K562 (cell line): ENCODE results near the gene INTS1. TPM values are rescaled to one million over a fixed set of nuclear protein-coding genes. Genes with fewer than 3 reads are reported as not detected.
A peak's percentile ranks its signal among the peaks of the same experiment; 100 is the strongest.

Experiments used
- CBFB ChIP-seq: sonication (generic); formaldehyde crosslinking; IDR thresholded peaks from 2 replicates; pipeline ENCODE4 v1.4.0; 2020; ENCODE audit warnings: mild to moderate bottlenecking, missing genetic modification reagents
- CHD4 ChIP-seq: fragments of 200-600 bp; sonication (generic); IDR thresholded peaks from 3 replicates; pipeline ENCODE4 v1.6.1; 2012; ENCODE audit warnings: low read depth, mild to moderate bottlenecking, mixed read lengths, low read length, inconsistent platforms; ENCODE audit not compliant: insufficient read depth, insufficient replicate concordance, poor library complexity, severe bottlenecking
- CREB1 ChIP-seq, 2 experiments: sonication (generic) in 1 of 2; formaldehyde crosslinking in 1 of 2; IDR thresholded peaks; 2 replicates each; pipeline versions ENCODE4 v1.6.1 to v1.8.0; 2012 to 2022; ENCODE audit warnings: inconsistent platforms in 1 of 2, mild to moderate bottlenecking in 1 of 2, missing genetic modification reagents in 1 of 2, moderate library complexity in 1 of 2
- DIDO1 ChIP-seq: fragments of 450-650 bp; IDR thresholded peaks from 2 replicates; pipeline ENCODE4 v1.6.1; 2016; ENCODE audit warnings: low read depth, missing biosample characterization, missing genetic modification characterization
- ETS2 ChIP-seq: IDR thresholded peaks from 2 replicates; pipeline ENCODE4 v1.6.1; 2016; ENCODE audit warnings: borderline replicate concordance, missing genetic modification characterization, mild to moderate bottlenecking, moderate library complexity, missing compliant biosample characterization; ENCODE audit not compliant: poor library complexity, severe bottlenecking
- FOXA3 ChIP-seq, 2 experiments: fragments of 450-650 bp in 1 of 2; sonication (generic) in 1 of 2; formaldehyde crosslinking; IDR thresholded peaks in 1 of 2; conservative IDR thresholded peaks in 1 of 2; 2 replicates each; pipeline versions ENCODE4 v1.4.0 to v1.8.0; 2020 to 2022; ENCODE audit warnings: mild to moderate bottlenecking in 2 of 2, missing genetic modification reagents in 1 of 2
- FOXJ3 ChIP-seq: sonication (generic); formaldehyde crosslinking; IDR thresholded peaks from 2 replicates; pipeline ENCODE4 v1.4.0; 2020; ENCODE audit warnings: mild to moderate bottlenecking, missing genetic modification reagents
- GABPB1 ChIP-seq: sonication (generic); formaldehyde crosslinking; IDR thresholded peaks from 2 replicates; pipeline ENCODE4 v1.8.0; 2022; ENCODE audit warnings: mild to moderate bottlenecking, missing genetic modification reagents
- MCM3 ChIP-seq: fragments of 450-650 bp; IDR thresholded peaks from 2 replicates; pipeline ENCODE4 v1.6.1; 2016
- NFIX ChIP-seq: fragments of 250-450 bp; sonication (Bioruptor Pico); IDR thresholded peaks from 2 replicates; pipeline ENCODE4 v1.4.0; 2020; ENCODE audit warnings: low read depth, mild to moderate bottlenecking, moderate library complexity
- NONO ChIP-seq, 2 experiments: fragments of 200-400 bp in 1 of 2; fragments of 450-650 bp in 1 of 2; formaldehyde crosslinking in 1 of 2; IDR thresholded peaks; 2 replicates each; pipeline ENCODE4 v1.6.1; 2017; ENCODE audit warnings: low read depth in 2 of 2, mild to moderate bottlenecking in 2 of 2, moderate library complexity in 2 of 2, low read length in 1 of 2
- NR0B1 ChIP-seq: fragments of 450-650 bp; IDR thresholded peaks from one replicate; pipeline ENCODE4 v1.6.1; 2018; ENCODE audit warnings: mild to moderate bottlenecking, moderate library complexity; ENCODE audit not compliant: partially characterized antibody
- RBBP5 ChIP-seq: fragments of 200-600 bp; sonication (generic); IDR thresholded peaks from 2 replicates; pipeline ENCODE4 v1.6.1; 2012; ENCODE audit warnings: borderline replicate concordance, mild to moderate bottlenecking, low read length, control low read depth, inconsistent platforms; ENCODE audit not compliant: insufficient read depth, poor library complexity, severe bottlenecking
- RNF219 ChIP-seq: fragments of 250-450 bp; sonication (Bioruptor Pico); IDR thresholded peaks from 2 replicates; pipeline ENCODE4 v1.5.0; 2022; ENCODE audit warnings: mild to moderate bottlenecking
- STAG1 ChIP-seq: sonication (generic); formaldehyde crosslinking; IDR thresholded peaks from 2 replicates; pipeline ENCODE4 v1.5.0; 2020; ENCODE audit warnings: missing genetic modification reagents, borderline replicate concordance
- TARDBP ChIP-seq: fragments of 450-650 bp; IDR thresholded peaks from 2 replicates; pipeline ENCODE4 v1.6.1; 2016
- TEAD4 ChIP-seq, 2 experiments: sonication (generic) in 1 of 2; formaldehyde crosslinking in 1 of 2; IDR thresholded peaks; 2 replicates each; pipeline versions ENCODE4 v1.6.1 to v1.8.0; 2012 to 2022; ENCODE audit warnings: borderline replicate concordance in 1 of 2, inconsistent platforms in 1 of 2, low read length in 1 of 2, mild to moderate bottlenecking in 1 of 2, missing genetic modification reagents in 1 of 2
- U2AF2 ChIP-seq: fragments of 200-400 bp; formaldehyde crosslinking; optimal IDR thresholded peaks from 2 replicates; pipeline ENCODE3; 2017; ENCODE audit warnings: low read depth, mild to moderate bottlenecking, low read length
- ZBTB7A ChIP-seq: IDR thresholded peaks from 2 replicates; pipeline ENCODE4 v1.6.1; 2011; ENCODE audit warnings: low read depth, mild to moderate bottlenecking, low read length, moderate library complexity, borderline replicate concordance; ENCODE audit not compliant: control insufficient read depth
- ZNF274 ChIP-seq: IDR thresholded peaks from 2 replicates; pipeline ENCODE4 v1.6.1; 2011; ENCODE audit warnings: low read depth, mild to moderate bottlenecking, low read length, moderate library complexity, borderline replicate concordance
- ZNF445 ChIP-seq: fragments of 250-450 bp; sonication (Bioruptor Pico); IDR thresholded peaks from 2 replicates; pipeline ENCODE4 v1.4.0; 2020; ENCODE audit warnings: low read depth, mild to moderate bottlenecking, moderate library complexity
- ZNF655 ChIP-seq: fragments of 250-450 bp; sonication (Bioruptor Pico); IDR thresholded peaks from 2 replicates; pipeline ENCODE4 v1.5.0; 2021
- polyA plus RNA-seq, 8 experiments: library from polyadenylated mRNA; depleted of rRNA in 4 of 8; stranded (reverse) in 5 of 8; unstranded in 3 of 8; fragments of >200 nt; fragmentation: Nextera tagmentation in 2 of 8; fragmentation: Illumina TruSeq in 1 of 8; extraction: Ambion mirVana in 2 of 8; extraction: Trizol in 1 of 8; gene quantifications; 2 replicates each; pipeline versions ENCODE4 v1.2.1 to v1.2.3, GENCODE V29; 2011 to 2014; ENCODE audit warnings: inconsistent platforms in 1 of 8, missing spikeins in 1 of 8
- total RNA-seq, 7 experiments: library from RNA; depleted of rRNA in 6 of 7; stranded (reverse); fragments of >200 nt in 6 of 7; fragmentation: Illumina TruSeq in 2 of 7; extraction: Trizol in 2 of 7; gene quantifications; 2 replicates each; pipeline versions ENCODE4 v1.2.1 to v1.2.3, GENCODE V29; 2011 to 2021; ENCODE audit warnings: low replicate concordance in 1 of 7

The INTS1 gene
- total and polyA plus RNA-seq, 9 of the 15 experiments (the other 6 are each of a cell fraction or from before 2014, with no cell fraction given): 0.34 to 119 (median 18.5) TPM

- TF ChIP-seq MCM3 (no peak), NONO (IDR thresholded peaks at IDR 0.05; ENCODE audit: low read depth in 2 of 2, low read length in 1 of 2) (no peak), RBBP5 (no peak), NFIX (CRISPR knock-in tag) (no peak), ZNF274 (no peak), STAG1 (peak; percentile 61; the same call in 1 of the 2 replicates), ZNF445 (no peak), ZNF655 (CRISPR knock-in tag) (no peak), FOXJ3 (no peak), GABPB1 (CRISPR knock-in tag) (no peak), TARDBP (no peak), NR0B1 (no peak), CBFB (no peak), CHD4 (no peak), ETS2 (tag) (no peak), U2AF2 (no peak), FOXA3 (CRISPR knock-in tag; conservative IDR thresholded peaks at IDR 0.05 in 1 of 2, IDR thresholded peaks at IDR 0.05 in 1 of 2) (no peak), TEAD4 (IDR thresholded peaks at IDR 0.05; ENCODE audit: low read length) (no peak), TEAD4 (CRISPR knock-in tag; IDR thresholded peaks at IDR 0.05; ENCODE audit: borderline replicate concordance) (no peak), DIDO1 (no peak), CREB1 (IDR thresholded peaks at IDR 0.05) (no peak), CREB1 (CRISPR knock-in tag; IDR thresholded peaks at IDR 0.05) (no peak), RNF219 (CRISPR knock-in tag) (no peak), ZBTB7A (no peak)
Measured at GRCh38 chr7:1432411-1433082, 71.6 kb downstream of the INTS1 start (continued).
